Fibroblast of the aortic adventitia (primary cell): ENCODE measurements around the gene FMR1. TPM values are rescaled to one million over a fixed set of nuclear protein-coding genes. Genes with fewer than 3 reads are reported as not detected.

ENCODE experiments used
- DNase-seq: peaks from one replicate; pipeline ENCODE4 v3.0.0-alpha.2; 2010; ENCODE audit warnings: low read depth
- H3K4me3 ChIP-seq: 2 replicates; pipeline ENCODE4 v1.5.1; 2011; ENCODE audit warnings: low read depth, mild to moderate bottlenecking, control low read depth, low read length, moderate library complexity
- CTCF ChIP-seq: IDR thresholded peaks from 2 replicates; pipeline ENCODE4 v1.5.1; 2011; ENCODE audit warnings: mild to moderate bottlenecking, low read length, control low read depth, inconsistent platforms; ENCODE audit not compliant: insufficient read depth
- total RNA-seq: library from RNA; depleted of rRNA; stranded (reverse); fragments of >200 nt; gene quantifications from 2 replicates; pipeline ENCODE4 v1.2.3, GENCODE V29; 2012; ENCODE audit warnings: low replicate concordance

The FMR1 gene
- total RNA-seq, 1 donor: 32.1 TPM

- H3K4me3 ChIP-seq: no peak overlapping the region
- TF ChIP-seq CTCF: no peak
- DNase-seq: no peak
Observed at GRCh38 chrX:147927256-147927655, 15.5 kb downstream of the FMR1 start.

- no peak for TF ChIP-seq CTCF
- DNase-seq: no peak
- H3K4me3 ChIP-seq: no peak overlapping the region
Observed at GRCh38 chrX:147933815-147934214, 22.1 kb downstream of the FMR1 start.

- no peak for TF ChIP-seq CTCF
- no peak overlapping the region for H3K4me3 ChIP-seq
- DNase-seq: no peak
Observed at GRCh38 chrX:147935156-147935758, 23.5 kb downstream of the FMR1 start.

- DNase-seq: no peak
- no peak for TF ChIP-seq CTCF
- no peak overlapping the region for H3K4me3 ChIP-seq
Observed at GRCh38 chrX:147945286-147945685, 33.6 kb downstream of the FMR1 start.

GRCh38 chrX:147948531-147948930 is 36.8 kb downstream of the FMR1 start:
- no peak for DNase-seq
- no peak for TF ChIP-seq CTCF
- no peak overlapping the region for H3K4me3 ChIP-seq

- no peak for DNase-seq
- no peak for TF ChIP-seq CTCF
- H3K4me3 ChIP-seq: no peak overlapping the region
Observed at GRCh38 chrX:147950352-147950751, 38.6 kb downstream of the FMR1 start.

GRCh38 chrX:147953976-147954375 is 42.3 kb downstream of the FMR1 start:
- DNase-seq: peak; percentile 6
- no peak overlapping the region for H3K4me3 ChIP-seq
- no peak for TF ChIP-seq CTCF
